SH-SY5Y (cell line): Measurements from ENCODE around the gene SMIM24.

Experiments
- GATA2 ChIP-seq: IDR thresholded peaks from 2 replicates; pipeline ENCODE4 v1.6.1; 2011; ENCODE audit warnings: mild to moderate bottlenecking, low read depth, low read length
- GATA3 ChIP-seq: IDR thresholded peaks from 2 replicates; pipeline ENCODE4 v1.6.1; 2011; ENCODE audit warnings: low read depth, mild to moderate bottlenecking, low read length, moderate library complexity

- TF ChIP-seq GATA3 (no peak), GATA2 (no peak)
These were observed 5.7 kb downstream of the SMIM24 start for GRCh38 chr19:3474614-3475013.
